ELF-1 (cell line): Measurements from ENCODE around the gene EPS8L1.

Experiments
- DNase-seq: peaks from one replicate; pipeline ENCODE4 v3.0.0-alpha.2; 2016; ENCODE audit warnings: low read depth, low spot score

EPS8L1 gene

DNA sequence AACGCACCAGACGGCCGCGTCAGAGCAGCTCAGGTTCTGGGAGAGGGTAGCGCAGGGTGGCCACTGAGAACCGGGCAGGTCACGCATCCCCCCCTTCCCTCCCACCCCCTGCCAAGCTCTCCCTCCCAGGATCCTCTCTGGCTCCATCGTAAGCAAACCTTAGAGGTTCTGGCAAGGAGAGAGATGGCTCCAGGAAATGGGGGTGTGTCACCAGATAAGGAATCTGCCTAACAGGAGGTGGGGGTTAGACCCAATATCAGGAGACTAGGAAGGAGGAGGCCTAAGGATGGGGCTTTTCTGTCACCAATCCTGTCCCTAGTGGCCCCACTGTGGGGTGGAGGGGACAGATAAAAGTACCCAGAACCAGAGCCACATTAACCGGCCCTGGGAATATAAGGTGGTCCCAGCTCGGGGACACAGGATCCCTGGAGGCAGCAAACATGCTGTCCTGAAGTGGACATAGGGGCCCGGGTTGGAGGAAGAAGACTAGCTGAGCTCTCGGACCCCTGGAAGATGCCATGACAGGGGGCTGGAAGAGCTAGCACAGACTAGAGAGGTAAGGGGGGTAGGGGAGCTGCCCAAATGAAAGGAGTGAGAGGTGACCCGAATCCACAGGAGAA lies 39.9 kb downstream of the EPS8L1 start:
- no peak for DNase-seq

DNA sequence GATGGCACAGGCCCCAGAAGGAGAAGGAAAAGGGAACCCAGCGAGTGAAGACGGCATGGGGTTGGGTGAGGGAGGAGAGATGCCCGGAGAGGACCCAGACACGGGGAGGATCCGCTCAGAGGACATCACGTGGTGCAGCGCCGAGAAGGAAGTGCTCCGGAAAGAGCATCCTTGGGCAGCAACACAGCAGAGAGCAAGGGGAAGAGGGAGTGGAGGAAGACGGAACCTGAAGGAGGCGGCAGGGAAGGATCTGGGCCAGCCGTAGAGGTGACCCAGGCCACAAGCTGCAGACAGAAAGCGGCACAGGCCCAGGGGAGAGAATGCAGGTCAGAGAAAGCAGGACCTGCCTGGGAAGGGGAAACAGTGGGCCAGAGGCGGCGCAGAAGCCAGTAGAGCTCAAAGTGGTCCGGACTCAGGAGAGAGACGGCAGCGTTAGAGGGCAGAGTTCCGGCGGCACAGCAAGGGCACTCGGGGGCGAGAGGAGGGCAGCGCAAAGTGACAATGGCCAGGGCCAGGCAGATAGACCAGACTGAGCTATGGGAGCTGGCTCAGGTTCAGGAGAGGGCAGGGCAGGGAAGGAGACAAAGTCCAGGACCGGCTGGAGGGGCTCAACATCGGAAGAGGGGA lies 40.7 kb downstream of the EPS8L1 start:
- DNase-seq = peak; percentile 54

DNA sequence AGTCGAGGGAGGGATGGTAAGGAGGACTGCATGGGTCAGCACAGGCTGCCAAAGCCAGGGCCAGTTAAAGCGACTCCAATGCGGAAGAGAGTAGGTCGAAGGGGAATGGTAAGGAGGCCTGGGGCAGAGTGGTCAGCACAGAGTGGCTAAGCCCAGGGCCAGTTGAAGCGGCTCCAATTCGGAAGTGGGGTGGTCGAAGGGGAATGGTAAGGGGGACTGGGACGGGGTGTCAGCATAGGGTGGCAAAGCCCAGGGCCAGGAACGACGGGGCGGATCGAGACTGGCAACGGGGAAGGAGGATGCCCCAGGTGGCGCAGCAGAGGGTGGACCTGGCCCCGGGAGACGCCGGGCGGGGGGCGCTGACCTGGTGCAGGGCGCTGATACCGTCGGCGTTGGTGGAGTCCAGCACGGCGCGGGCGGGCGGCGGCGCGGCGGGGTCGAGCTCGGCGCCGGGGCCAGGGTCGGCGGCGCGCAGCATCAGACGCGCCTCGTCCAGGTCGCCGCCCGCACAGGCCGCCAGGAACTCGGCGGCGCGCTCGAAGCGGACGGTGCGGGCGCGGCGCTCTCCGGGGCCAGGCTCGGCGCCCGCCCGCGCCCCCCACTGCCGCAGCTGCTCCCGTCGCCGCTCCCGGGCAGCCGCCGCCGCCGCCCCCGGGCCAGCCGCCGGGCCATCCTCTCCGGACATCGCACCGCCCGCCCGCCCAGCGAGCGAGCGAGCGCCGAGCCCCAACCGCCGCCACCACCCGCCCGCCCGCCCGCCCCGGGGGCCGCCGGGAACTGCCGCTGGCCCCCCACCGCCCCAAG lies 41.4 kb downstream of the EPS8L1 start, which contains the start of gene PPP1R12C:
Gene PPP1R12C, minus strand, starts transcription at position 779 of the 804 bp plus-strand sequence. Its CDS starts 94 bp downstream, at position 685.
- no peak for DNase-seq

DNA sequence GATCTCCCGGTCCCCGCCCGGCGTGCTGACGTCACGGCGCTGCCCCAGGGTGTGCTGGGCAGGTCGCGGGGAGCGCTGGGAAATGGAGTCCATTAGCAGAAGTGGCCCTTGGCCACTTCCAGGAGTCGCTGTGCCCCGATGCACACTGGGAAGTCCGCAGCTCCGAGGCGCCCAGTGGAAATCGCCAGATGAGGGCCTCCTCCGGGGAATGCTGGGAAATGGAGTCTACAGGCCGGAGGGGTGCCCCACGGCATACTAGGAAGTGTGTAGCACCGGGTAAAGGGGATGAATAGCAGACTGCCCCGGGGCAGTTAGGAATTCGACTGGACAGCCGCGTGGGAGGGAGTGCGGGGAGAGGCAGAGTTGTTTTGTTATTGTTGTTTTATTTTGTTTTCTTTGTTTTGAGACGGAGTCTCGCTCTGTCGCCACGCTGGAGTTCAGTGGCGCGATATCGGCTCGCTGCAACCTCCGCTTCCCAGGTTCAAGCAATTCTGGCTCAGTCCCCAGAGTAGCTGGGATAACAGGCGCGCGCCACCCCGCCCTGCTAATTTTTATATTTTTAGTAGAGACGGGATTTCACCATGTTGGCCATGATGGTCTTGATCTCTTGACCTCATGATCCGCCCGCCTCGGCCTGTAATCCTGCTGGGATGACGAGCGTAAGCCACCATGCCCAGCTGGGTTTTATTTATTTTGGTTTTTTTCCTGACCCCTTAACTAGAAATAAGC lies 42.2 kb downstream of the EPS8L1 start:
- peak; percentile 98 for DNase-seq

DNA sequence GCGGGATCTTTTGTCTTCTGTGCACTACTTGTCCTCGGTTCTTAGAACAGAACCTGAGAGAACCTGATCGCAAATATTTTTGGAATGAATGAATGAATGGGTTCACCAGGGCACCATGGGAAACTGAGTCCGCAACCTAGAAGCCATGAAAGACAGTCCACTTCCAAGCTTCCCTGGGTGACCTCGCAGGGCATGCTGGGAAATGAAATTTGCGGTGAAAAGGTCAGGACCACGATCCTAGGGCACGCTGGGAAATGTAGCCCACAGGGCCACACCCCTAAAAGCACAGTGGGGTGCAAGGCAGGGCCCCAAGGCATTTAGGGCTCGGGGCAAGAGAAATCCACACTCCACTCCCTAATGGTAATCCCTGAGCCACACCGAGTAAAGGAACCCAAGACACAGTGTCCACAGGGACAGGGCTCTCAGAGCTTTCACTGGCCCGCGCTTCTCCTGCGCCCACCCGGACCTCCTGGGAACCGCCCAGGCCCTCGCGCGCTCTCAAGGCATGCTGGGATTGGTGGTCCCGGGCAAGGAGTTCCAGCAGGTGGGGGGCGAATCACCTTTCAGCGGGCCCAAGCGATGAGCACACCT lies 42.8 kb downstream of the EPS8L1 start:
- DNase-seq = peak; percentile 83

DNA sequence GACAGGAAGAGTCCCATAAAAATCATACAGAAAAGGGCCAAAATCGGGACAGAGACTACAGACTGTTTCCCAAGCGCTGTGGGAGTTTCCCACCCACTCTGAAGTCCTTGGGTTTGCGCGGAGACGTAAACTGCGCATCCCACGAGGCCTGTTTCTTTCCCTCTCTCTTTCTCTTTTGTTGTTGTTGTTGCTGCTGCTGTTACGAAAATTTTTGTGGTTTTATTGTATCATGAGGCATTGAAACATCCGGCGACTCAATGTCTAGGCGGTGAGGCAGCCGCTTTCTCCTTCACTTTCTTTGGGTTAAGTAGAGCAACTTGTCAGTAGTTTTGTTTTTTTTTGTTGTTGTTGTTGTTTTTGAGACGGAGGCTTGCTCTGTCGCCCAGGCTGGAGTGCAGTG lies 43.4 kb downstream of the EPS8L1 start:
- DNase-seq = no peak

DNA sequence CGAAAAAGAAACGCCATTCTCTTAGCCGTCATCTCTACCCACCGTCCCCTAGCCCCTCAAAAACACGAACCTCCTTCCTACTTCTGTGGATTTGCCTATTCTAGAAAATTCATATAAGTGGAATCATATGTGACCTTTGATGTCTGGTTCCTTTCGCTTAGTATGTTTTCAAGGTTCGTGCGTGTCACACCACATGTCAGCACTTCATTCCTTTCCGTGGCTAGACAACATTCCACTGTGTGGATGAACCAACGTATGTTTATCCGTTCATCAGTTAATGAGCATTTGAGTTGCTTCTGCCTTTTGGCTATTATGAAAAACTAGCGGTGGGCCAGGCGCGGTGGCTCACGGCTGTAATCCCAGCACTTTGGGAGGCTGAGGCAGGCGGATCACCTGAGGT lies 55.8 kb downstream of the EPS8L1 start:
- DNase-seq = no peak

DNA sequence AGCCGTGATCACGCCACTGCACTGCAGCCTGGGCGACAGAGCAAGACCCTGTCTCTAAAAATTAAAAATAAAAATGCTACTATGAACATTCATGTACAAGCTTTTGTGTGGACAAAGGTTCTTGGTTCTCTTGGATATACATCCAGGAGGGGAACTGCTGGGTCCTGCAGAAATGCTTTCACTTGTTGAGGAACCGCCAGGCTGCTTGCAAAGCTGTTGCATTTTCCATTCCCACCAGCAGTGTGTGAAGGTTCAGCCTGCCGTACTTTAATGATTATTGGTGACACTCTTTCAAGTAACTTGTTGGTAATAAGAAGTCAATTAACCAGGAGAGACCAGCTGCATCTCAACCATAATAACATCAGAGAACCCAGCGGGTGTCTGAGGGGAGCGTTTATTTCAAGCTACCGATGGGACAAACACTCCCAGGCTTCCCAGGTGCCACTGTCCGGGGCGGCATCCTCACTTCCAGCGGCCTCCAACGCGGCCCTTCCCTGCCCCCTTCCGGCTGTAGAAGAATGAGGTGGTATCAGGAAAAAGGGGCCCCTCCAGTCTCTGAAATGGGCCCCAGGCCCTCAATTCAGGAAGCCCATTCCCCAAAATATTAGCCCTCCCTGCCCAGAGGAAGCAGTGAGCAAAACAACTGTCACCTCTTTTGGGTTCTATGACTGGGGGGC lies 56.9 kb downstream of the EPS8L1 start:
- no peak for DNase-seq

DNA sequence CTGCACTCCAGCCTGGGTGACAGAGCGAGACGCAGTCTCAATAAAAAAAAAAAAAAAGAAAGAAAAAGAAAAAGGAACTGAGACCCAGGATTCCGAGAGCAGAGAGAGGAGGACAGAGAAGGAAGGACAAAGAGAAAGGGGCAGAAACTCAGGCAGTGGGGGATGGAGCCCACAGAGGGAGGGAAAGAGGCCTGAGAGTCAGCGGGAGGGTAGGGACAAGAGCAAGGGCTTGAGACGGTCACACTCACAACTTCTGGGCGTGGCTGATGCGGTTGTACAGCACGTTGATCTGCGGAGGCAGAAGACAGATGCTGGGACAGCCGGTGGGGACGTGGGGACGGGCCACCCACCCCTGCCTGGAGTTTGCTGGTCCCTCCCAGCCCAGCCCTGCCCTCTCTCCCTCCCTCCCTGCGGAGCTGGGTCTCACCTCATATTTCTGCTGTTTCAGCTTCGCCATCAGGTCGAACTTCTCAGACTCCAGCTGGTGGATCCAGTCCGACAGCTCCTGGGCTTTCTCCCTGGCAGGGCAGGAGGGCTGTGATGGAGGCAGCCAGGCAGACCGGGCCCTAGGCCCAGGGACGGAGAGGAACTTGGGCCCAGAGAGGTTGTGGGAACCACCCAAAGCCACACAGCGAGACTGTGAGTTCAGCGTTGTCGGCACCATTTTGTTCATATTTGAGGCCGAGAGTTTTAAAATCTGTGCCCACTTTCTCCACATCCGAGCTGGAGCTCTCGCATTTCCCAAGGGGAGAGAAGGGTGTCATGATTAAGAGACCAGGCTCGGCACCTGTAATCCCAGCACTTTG lies 58.2 kb downstream of the EPS8L1 start:
- no peak for DNase-seq

DNA sequence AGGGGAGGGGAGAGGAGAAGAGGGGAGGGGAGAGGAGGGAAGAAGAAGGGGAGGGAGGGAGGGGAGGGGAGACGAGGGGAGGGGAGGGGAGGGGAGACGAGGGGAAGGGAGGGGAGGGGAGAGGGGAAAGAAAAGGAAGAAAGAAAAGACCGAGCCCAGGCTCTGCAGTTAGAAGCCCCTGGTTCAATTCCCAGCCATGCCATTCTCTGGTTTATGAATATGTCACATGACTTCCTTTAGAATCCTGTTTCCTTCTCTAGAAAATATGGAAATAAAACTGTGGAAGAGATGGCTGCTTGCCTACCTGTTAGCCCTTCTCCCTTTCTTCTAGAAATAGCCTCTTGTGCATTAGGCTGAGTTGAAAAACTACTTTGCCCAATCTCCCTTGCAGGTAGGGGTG lies 59.1 kb downstream of the EPS8L1 start:
- no peak for DNase-seq

DNA sequence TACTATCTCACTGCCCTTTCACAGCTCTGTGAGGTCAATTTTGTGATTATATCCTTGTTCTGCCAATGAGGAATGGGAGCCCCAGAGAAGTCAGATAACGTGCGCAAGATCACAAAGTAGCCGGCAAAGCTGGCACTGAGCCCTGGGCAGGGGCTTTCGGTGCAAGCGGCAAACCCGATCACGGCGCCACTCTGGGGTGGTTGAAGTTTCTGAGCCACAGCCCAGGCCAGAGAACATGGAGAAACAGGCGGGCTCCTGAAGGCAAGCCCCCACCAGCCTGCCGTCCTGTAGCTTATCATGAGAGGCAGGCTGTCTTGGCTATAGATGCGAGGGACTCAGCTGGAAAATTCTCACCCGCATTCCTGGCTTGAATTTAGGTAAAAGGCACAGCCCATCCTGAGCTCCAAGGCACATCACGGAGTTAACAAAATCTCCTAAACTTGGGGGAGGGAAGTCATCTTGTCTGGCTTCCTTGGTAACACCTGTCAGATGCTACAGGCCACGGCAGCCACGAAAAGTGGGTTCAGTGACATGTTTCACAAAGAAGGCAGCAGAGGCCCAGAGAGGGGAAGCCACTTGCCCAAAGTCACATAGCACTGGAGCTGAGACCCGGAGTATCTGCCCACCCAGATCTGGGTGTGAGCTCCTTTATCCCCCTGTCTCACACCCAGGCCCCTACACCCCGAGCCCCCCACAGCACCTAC lies 60.9 kb downstream of the EPS8L1 start:
- DNase-seq = no peak
